Ureter (tissue), 1 donor: ENCODE data around the gene BMS1. TPM values are rescaled to one million over a fixed set of nuclear protein-coding genes. Genes with fewer than 3 reads are reported as not detected.

Experiments
- total RNA-seq: library from RNA; stranded (reverse); gene quantifications from one replicate; pipeline ENCODE4 v1.2.4, GENCODE V29; 2023
- donor health status: DM: yes; HTN: yes; CAD: no.

BMS1 gene
- total RNA-seq, 1 donor from 2014 or later = 19.2 TPM

Other genes starting within 250 kb of the BMS1 start
- gene ZNF33B, start 144.2 kb upstream of the BMS1 start, total RNA-seq = 53.1 TPM